ENCODE data around the gene KCNIP4. TPM values are rescaled to one million over a fixed set of nuclear protein-coding genes. Genes with fewer than 3 reads are reported as not detected.

KCNIP4 gene
- total and polyA plus RNA-seq, 2 donors (not counting 3 experiments of a cell fraction or from before 2014, with no cell fraction given), result not detected

DNA sequence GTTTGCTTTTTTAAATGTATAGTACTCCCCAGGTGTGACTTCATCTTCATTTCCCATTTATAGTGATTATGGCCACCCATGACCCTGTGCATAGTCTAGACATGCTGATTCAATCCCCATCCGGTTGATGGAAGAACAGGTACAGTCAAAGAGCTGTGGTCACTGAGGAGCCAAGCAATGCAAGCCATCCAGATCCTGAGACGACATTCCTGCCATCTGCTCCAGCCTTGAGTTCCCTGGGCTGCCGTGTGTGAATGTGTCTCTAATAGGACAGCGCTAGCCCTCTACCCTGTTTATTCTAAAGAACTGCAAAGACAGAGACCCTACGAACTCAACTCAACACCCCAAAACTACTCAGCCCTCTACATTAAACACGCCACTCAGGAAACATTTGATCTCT is 1.7 kb downstream of the KCNIP4 start:
- Histone ChIP-seq H3K4me1 (ENCODE audit: control insufficient read depth, extremely low read depth, insufficient read depth, low read length) (no peaks in the 10 kb centered on the region), H3K4me3 (replicated peaks in 1 of 3; ENCODE audit: insufficient read depth in 1 of 3, low read depth in 1 of 3, low read length in 3 of 3) (no peak overlapping the region), H3K36me3 (ENCODE audit: control insufficient read depth in 2 of 2, extremely low read depth in 1 of 2, insufficient read depth in 2 of 2, low read length in 2 of 2) (no peaks in the 10 kb centered on the region), H4K20me1 (replicated peaks; ENCODE audit: control insufficient read depth, extremely low read depth, insufficient read depth, low read length) (no peaks in the 10 kb centered on the region), H3K27me3 (ENCODE audit: control insufficient read depth in 2 of 2, insufficient read depth in 2 of 2, low read length in 2 of 2) (peaks cover 8 to 19% of the 10 kb centered on the region in 2 experiments), H2AFZ (ENCODE audit: low read depth, low read length) (no peak overlapping the region), H3K9ac (replicated peaks; ENCODE audit: extremely low read depth, insufficient read depth, low read length) (no peak overlapping the region), H3K9me1 (replicated peaks; ENCODE audit: control insufficient read depth, extremely low read depth, insufficient read depth, low read length) (no peaks in the 10 kb centered on the region), H3K9me3 (replicated peaks; ENCODE audit: control insufficient read depth, insufficient read depth, low read length) (no peaks in the 10 kb centered on the region), H3K4me2 (ENCODE audit: insufficient read depth, low read length) (no peak overlapping the region), H3K27ac (ENCODE audit: insufficient read depth, low read depth, low read length) (no peak overlapping the region), H3K79me2 (ENCODE audit: control insufficient read depth, insufficient read depth, low read length) (no peaks in the 10 kb centered on the region)
- dilution Hi-C loops (cut with MboI; ENCODE audit: extremely low pct_ligation_motif_present, low sequenced_read_pairs), result no loop called here
- DNase-seq (ENCODE audit: low read depth, low spot score) (no peak), FAIRE-seq (no peak)
- CTCF ChIA-PET, result no interaction called here
- intact Hi-C loops (cut with micrococcal nuclease), result loop anchor here (5.0 to 10.0 kb wide), 2 partner anchors 440 to 748 kb away; partner anchors contain the start of gene GBA3
- TF ChIP-seq JUN (IDR thresholded peaks at IDR 0.05; ENCODE audit: borderline replicate concordance, insufficient read depth, insufficient read length, low read depth) (no peak), MAX (IDR thresholded peaks at IDR 0.05; ENCODE audit: insufficient read depth, insufficient read length) (no peak), POLR2AphosphoS5 (IDR thresholded peaks at IDR 0.05; ENCODE audit: insufficient read depth, low read depth, low read length) (no peak), EZH2 (IDR thresholded peaks at IDR 0.05; ENCODE audit: borderline replicate concordance, low read depth, low read length, severe bottlenecking) (no peak), POLR2A (IDR thresholded peaks at IDR 0.05; ENCODE audit: low read depth, low read length) (no peak), FOS (IDR thresholded peaks at IDR 0.05; ENCODE audit: borderline replicate concordance, insufficient read depth, low read length) (no peak), MYC (IDR thresholded peaks at IDR 0.05; ENCODE audit: low read depth, low read length) (no peak), GATA2 (IDR thresholded peaks at IDR 0.05; ENCODE audit: insufficient read depth, insufficient read length, low read depth, low read length) (no peak), CTCF (IDR thresholded peaks at IDR 0.05; ENCODE audit: extremely low read depth in 1 of 2, insufficient read depth in 1 of 2, low read depth in 1 of 2, low read length in 2 of 2) (no peak)
- BruUV-seq (replicated peaks), result no TSS peak
- POLR2A ChIA-PET, result no interaction called here

Data from endothelial cell of umbilical vein (primary cell).